Measurements from ENCODE around the gene GMNN. TPM values are rescaled to one million over a fixed set of nuclear protein-coding genes. Genes with fewer than 3 reads are reported as not detected.

Gene GMNN
- total RNA-seq, 4 donors from 2014 or later = 4.5 to 12.8 (median 7.4) TPM

- no peak for DNase-seq (ENCODE audit: low spot score)
- ATAC-seq (ENCODE audit: low FRiP score) = no peak
- TF ChIP-seq CTCF (IDR thresholded peaks at IDR 0.05) = no peak
Observed at GRCh38 chr6:24796616-24797290, 22.0 kb downstream of the GMNN start.

- ATAC-seq (ENCODE audit: low FRiP score) = peak; percentile 29
- DNase-seq (ENCODE audit: low spot score) = no peak
- TF ChIP-seq CTCF (IDR thresholded peaks at IDR 0.05) = no peak
Observed at GRCh38 chr6:24797596-24798216, 23.0 kb downstream of the GMNN start.

- DNase-seq (ENCODE audit: low spot score) = no peak
- no peak for TF ChIP-seq CTCF (IDR thresholded peaks at IDR 0.05)
- ATAC-seq (ENCODE audit: low FRiP score) = no peak
Observed at GRCh38 chr6:24798740-24799540, 24.2 kb downstream of the GMNN start, which contains the start of gene ARMH2. Gene ARMH2 (minus strand): TSS chr6:24798917. CDS start chr6:24798857, 60 bp downstream.

GRCh38 chr6:24799541-24799915 is 24.8 kb downstream of the GMNN start:
- TF ChIP-seq CTCF (IDR thresholded peaks at IDR 0.05) = no peak
- DNase-seq (ENCODE audit: low spot score) (no peak), ATAC-seq (ENCODE audit: low FRiP score) (no peak)

- ATAC-seq (ENCODE audit: low FRiP score) (no peak), DNase-seq (ENCODE audit: low spot score) (no peak)
- TF ChIP-seq CTCF (IDR thresholded peaks at IDR 0.05) = no peak
Observed at GRCh38 chr6:24802271-24803059, 27.7 kb downstream of the GMNN start.

GRCh38 chr6:24807584-24807983 is 32.8 kb downstream of the GMNN start:
- ATAC-seq (ENCODE audit: low FRiP score) = no peak
- DNase-seq (ENCODE audit: low spot score) = no peak
- TF ChIP-seq CTCF (IDR thresholded peaks at IDR 0.05) = no peak
